Mononuclear cell (primary cell): ENCODE measurements around the gene FZD1. TPM values are rescaled to one million over a fixed set of nuclear protein-coding genes. Genes with fewer than 3 reads are reported as not detected.

Experiments used
- H3K27me3 ChIP-seq: 2 replicates; pipeline ENCODE4 v1.6.0; 2011; ENCODE audit warnings: low read length, control low read depth; ENCODE audit not compliant: insufficient read depth
- H3K4me1 ChIP-seq: 2 replicates; pipeline ENCODE4 v1.5.1; 2011; ENCODE audit warnings: mild to moderate bottlenecking, low read length, control low read depth; ENCODE audit not compliant: insufficient read depth
- H3K4me3 ChIP-seq: 2 replicates; pipeline ENCODE4 v1.5.1; 2011; ENCODE audit warnings: mild to moderate bottlenecking, low read length, moderate library complexity
- H3K9me3 ChIP-seq: 2 replicates; pipeline ENCODE4 v1.5.1; 2011; ENCODE audit warnings: low read depth, mild to moderate bottlenecking, control low read depth, low read length
- total RNA-seq: library from RNA; depleted of rRNA; stranded (reverse); fragments of >200 nt; gene quantifications from one replicate; pipeline ENCODE4 v1.2.3, GENCODE V29; 2012

Gene FZD1
- total RNA-seq, 1 donor, result 3.6 TPM

GRCh38 chr7:91285696-91286355, 21.6 kb downstream of the FZD1 start:
- Histone ChIP-seq H3K9me3 (no peaks in the 10 kb centered on the region), H3K27me3 (peaks cover 2% of the 10 kb centered on the region), H3K4me3 (no peak overlapping the region), H3K4me1 (peaks cover 5% of the 10 kb centered on the region)

DNA sequence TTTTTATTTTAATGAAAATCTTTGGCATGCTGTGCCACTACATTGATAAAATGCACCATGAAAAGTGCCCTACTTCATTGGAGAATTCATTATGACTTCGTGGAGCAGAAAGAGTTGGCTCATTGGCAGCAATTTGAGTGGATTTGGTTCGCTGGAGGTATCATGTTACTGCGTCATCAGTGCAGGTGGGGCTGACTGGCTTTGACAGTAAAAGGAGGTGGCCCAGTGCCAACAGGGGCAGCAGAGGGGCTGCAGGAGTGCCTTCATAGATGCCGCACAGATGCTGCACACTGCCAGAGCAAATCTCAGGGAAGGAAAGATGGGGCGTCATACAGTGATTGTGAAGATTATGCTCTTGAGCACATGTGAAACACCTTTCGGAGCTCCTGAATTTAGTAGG, 22.2 kb downstream of the FZD1 start:
- Histone ChIP-seq H3K9me3 (no peaks in the 10 kb centered on the region), H3K4me3 (no peak overlapping the region), H3K27me3 (peaks cover 2% of the 10 kb centered on the region), H3K4me1 (peaks cover 5% of the 10 kb centered on the region)

- Histone ChIP-seq H3K27me3 (no peaks in the 10 kb centered on the region), H3K4me3 (no peak overlapping the region), H3K9me3 (no peaks in the 10 kb centered on the region), H3K4me1 (peaks cover 5% of the 10 kb centered on the region)
Observed at GRCh38 chr7:91287371-91288084, 23.3 kb downstream of the FZD1 start.

DNA sequence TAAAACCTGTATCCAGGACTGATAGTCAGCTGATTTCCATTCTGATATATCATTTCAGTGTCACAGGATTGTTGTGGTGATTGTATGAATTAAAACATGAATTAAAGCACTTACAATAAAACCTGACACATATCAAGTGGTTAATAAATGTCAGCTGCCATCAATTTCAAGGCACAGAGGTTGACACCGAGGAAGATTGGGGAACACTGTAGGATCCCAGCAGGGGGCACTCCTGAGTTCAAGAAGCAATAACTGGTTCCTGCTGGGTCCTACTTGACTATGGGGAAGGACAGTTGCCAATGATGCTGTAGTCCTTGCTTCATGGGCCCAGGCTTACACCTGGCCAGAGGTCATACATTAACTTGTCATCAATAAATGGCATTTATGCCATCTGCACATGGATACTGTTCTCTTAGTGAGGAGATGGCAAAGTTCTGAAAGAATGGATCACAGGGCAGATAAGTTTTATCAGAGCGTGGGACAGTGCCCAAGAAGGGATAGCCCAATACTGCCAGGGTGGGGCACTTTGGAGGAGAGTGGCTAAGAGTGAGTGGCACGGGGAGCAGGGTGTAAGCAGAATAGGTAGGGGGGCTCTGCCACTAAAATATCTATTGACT, 24.1 kb downstream of the FZD1 start:
- H3K9me3 ChIP-seq, result no peaks in the 10 kb centered on the region
- H3K27me3 ChIP-seq, result no peaks in the 10 kb centered on the region
- H3K4me1 ChIP-seq, result peaks cover 5% of the 10 kb centered on the region
- no peak overlapping the region for H3K4me3 ChIP-seq

DNA sequence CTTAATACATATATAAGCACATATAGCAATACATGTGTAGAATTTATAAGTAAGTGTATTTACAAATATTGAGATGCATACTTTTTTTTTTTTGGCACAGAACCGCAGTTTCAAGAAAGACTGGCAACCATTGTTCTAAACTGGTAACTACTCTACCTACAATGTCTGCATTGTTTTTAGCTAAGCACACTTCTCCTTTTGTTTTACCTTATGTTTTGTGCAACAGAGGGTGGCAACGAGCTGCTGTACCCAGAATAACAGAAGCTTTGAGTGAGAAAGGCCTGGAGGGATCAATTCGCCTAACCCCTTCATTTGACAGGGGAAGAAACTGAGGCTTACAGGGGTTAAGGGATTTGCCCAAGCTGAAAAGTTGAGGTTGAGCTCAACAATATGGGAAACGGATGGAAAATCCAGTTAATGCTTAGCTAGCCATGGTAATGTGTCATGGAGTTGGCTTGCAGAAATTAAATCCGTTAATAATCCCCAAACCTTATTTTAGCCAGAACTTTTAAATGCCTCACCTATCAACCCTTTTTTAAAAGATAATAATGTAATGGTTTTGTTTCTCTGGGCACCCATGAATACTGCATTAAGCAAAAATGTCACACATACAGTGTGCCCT, 25.5 kb downstream of the FZD1 start:
- Histone ChIP-seq H3K27me3 (no peaks in the 10 kb centered on the region), H3K4me1 (peaks cover 5% of the 10 kb centered on the region), H3K9me3 (no peaks in the 10 kb centered on the region), H3K4me3 (no peak overlapping the region)

DNA sequence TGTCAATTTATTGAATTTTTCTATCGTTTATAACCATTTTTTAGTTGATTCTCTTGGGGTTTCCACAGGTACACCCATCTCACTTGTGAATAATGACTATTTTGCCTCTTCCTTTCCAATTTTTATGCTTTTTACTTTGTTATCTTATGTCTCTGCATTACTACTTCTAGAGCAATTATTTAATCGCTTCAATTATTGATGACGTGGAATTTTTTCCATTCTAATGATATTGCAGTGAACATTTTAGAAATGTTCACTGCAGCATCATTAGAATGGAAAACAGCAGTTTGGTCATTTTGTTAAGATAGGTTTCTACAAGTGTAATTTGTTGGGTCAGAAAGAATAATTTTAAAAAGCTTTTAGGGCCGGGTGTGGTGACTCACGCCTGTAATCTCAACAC, 27.1 kb downstream of the FZD1 start:
- H3K4me1 ChIP-seq, result peaks cover under 1% of the 10 kb centered on the region
- no peak overlapping the region for H3K4me3 ChIP-seq
- no peaks in the 10 kb centered on the region for H3K9me3 ChIP-seq
- no peaks in the 10 kb centered on the region for H3K27me3 ChIP-seq

- H3K4me3 ChIP-seq, result no peak overlapping the region
- H3K4me1 ChIP-seq, result no peaks in the 10 kb centered on the region
- H3K9me3 ChIP-seq, result no peaks in the 10 kb centered on the region
- H3K27me3 ChIP-seq, result no peaks in the 10 kb centered on the region
Observed at GRCh38 chr7:91291902-91292301, 27.7 kb downstream of the FZD1 start.

DNA sequence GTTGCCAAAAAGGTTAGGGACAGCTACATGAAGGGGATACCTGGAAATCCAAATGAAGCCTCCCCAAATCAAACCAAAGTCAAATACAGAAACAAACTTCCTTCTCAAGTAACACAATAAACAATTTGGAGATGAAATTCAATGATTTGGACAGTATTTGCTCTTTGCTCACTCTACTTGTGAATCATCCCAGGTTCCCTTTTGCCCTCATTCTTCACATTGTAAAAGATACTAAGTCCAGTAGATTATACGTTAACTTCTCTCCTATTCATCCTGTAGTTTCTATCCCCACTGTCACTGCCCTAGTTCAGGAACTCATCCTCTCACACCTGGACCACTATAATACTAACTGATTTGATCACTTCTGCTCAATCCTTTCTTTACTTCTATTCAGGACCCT, 28.3 kb downstream of the FZD1 start:
- Histone ChIP-seq H3K4me3 (no peak overlapping the region), H3K27me3 (no peaks in the 10 kb centered on the region), H3K4me1 (no peaks in the 10 kb centered on the region), H3K9me3 (no peaks in the 10 kb centered on the region)

DNA sequence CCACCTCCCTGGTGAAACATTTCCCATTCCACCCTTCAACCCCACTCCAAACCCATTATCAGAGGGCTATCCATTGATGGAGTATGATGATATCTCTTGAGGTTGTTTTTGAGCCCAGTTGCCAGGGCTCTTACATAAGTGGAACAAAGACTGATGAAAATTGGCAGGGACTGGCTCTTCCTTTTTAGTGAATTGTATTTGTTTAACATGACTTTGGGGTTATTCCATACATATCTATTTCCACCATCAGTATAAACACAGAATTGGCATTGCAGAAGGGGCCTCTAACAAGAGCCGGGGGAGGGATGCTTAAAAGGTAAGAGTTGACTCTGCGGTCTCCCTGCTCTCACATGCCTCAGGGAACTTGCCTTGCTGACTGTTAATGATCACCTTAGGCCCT, 28.9 kb downstream of the FZD1 start:
- Histone ChIP-seq H3K4me3 (no peak overlapping the region), H3K4me1 (no peaks in the 10 kb centered on the region)

GRCh38 chr7:91293840-91294239, 29.6 kb downstream of the FZD1 start:
- no peaks in the 10 kb centered on the region for H3K9me3 ChIP-seq
- H3K4me3 ChIP-seq, result no peak overlapping the region
- no peaks in the 10 kb centered on the region for H3K4me1 ChIP-seq
- no peaks in the 10 kb centered on the region for H3K27me3 ChIP-seq

More for the DNA sequence above, 28.9 kb downstream of the FZD1 start:
- Histone ChIP-seq H3K27me3 (no peaks in the 10 kb centered on the region), H3K9me3 (no peaks in the 10 kb centered on the region)

DNA sequence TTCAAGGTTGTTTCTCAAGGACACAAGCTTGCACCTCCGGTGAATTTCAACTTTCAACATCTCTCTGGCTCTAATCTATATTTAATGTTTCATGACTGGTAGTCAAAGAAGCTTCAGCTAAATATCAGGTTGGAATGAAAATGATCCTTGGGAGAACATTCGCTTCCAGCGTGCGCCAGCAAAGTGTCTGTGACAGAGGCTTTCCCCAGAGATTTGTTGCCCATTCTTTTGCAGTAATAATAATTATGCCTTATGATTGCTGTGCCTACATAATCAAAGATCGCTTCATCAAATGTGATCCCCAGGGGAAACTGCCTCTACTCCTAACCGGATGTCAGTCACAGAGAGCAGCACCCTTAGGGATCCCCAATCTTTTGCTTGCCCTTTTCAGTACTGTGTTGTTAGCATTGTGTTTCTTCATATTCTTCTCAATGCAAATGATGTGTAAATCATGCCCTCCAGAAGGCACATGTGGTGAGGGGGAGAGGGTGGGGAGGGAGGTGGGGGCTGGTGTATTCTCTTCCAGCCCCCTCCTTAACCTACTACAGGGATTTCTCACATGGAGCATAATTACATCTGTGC, 30.5 kb downstream of the FZD1 start:
- Histone ChIP-seq H3K9me3 (no peaks in the 10 kb centered on the region), H3K4me3 (no peak overlapping the region), H3K4me1 (peaks cover 7% of the 10 kb centered on the region), H3K27me3 (no peaks in the 10 kb centered on the region)

GRCh38 chr7:91295576-91295975, 31.3 kb downstream of the FZD1 start:
- Histone ChIP-seq H3K4me3 (no peak overlapping the region), H3K9me3 (no peaks in the 10 kb centered on the region), H3K27me3 (no peaks in the 10 kb centered on the region), H3K4me1 (peaks cover 13% of the 10 kb centered on the region)

DNA sequence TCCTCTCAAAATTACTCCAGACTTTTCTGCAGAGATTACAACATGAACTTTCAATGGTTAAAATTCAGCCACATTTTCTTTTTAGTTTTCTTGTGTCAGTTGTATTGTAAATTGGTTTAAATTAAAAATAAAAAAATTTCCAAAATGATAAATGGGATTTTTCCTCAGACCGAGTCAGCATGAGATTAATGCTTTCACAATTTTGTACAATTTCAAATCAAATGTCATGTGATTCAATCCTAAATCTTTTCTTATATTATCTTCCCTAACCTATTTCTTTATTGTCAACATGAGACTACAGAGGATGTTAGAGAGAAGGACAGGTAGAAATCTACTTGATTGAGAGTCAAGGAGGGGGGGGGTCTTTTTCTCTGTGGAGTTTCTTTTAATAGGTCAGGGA, 33.7 kb downstream of the FZD1 start:
- H3K27me3 ChIP-seq, result no peaks in the 10 kb centered on the region
- H3K4me3 ChIP-seq, result no peak overlapping the region
- peaks cover 23% of the 10 kb centered on the region for H3K4me1 ChIP-seq
- no peaks in the 10 kb centered on the region for H3K9me3 ChIP-seq

GRCh38 chr7:91299952-91300775, 35.9 kb downstream of the FZD1 start:
- Histone ChIP-seq H3K9me3 (no peaks in the 10 kb centered on the region), H3K4me3 (no peak overlapping the region), H3K4me1 (peaks cover 23% of the 10 kb centered on the region), H3K27me3 (no peaks in the 10 kb centered on the region)
